Esophagus squamous epithelium (tissue), 5 donors: ENCODE data around the gene SELE. TPM values are rescaled to one million over a fixed set of nuclear protein-coding genes. Genes with fewer than 3 reads are reported as not detected.

Source experiments
- DNase-seq: peaks from one replicate; lab custom pipeline; 2025; lab: John Stamatoyannopoulos, UW
- H3K27ac ChIP-seq, 4 donors: fragments of 200-600 bp; sonication (generic); one replicate each; pipeline ENCODE4 v1.5.1; 2016 to 2019; ENCODE audit warnings: mild to moderate bottlenecking in 1 of 4
- H3K27me3 ChIP-seq, 4 donors: fragments of 200-600 bp; sonication (generic); 1 replicate in 3 of 4; 2 replicates in 1 of 4; pipeline versions ENCODE4 v1.5.1 to v1.6.0; 2017 to 2021; ENCODE audit warnings: antibody characterized with exemption in 1 of 4
- H3K36me3 ChIP-seq, 3 donors: fragments of 200-600 bp; sonication (generic); one replicate each; pipeline ENCODE4 v1.5.1; 2016 to 2019
- H3K4me1 ChIP-seq, 3 donors: fragments of 200-600 bp; sonication (generic); one replicate each; pipeline ENCODE4 v1.5.1; 2017 to 2019
- H3K4me3 ChIP-seq, 4 donors: fragments of 200-600 bp; sonication (generic); 1 replicate in 3 of 4; 2 replicates in 1 of 4; pipeline ENCODE4 v1.5.1; 2016 to 2019; ENCODE audit warnings: mild to moderate bottlenecking in 2 of 4, moderate library complexity in 1 of 4
- H3K9me3 ChIP-seq, 3 donors: fragments of 200-600 bp; sonication (generic); one replicate each; pipeline ENCODE4 v1.5.1; 2016 to 2019
- POLR2A ChIP-seq, 4 donors: fragments of 450-650 bp; IDR thresholded peaks; one replicate each; pipeline ENCODE4 v1.6.1; 2017; ENCODE audit warnings: antibody characterized with exemption in 4 of 4, mild to moderate bottlenecking in 4 of 4, moderate library complexity in 3 of 4
- whole genome bisulfite sequencing, 2 donors: methylation state at CpG; one replicate each; pipeline ENCODE4 v1.1.5; 2018; 5-methylcytosine and 5-hydroxymethylcytosine counted together
- intact Hi-C: fragments of 100-400 bp; cut with DNase I; formaldehyde crosslinking; loops from one replicate; pipeline ENCODE4 v1.15.0; 2022
- total RNA-seq, 4 donors: library from RNA; depleted of rRNA; stranded (reverse); fragments of >200 nt; gene quantifications; one replicate each; pipeline ENCODE4 v1.1.0, GENCODE V29; 2016
- TF ChIP-seq, protein P1 (sequence below), 6 experiments: fragments of 450-650 bp in 4 of 6; fragments of 200-600 bp in 2 of 6; sonication (generic) in 2 of 6; IDR thresholded peaks; one replicate each; pipeline ENCODE4 v1.5.1; 2016 to 2019; ENCODE audit warnings: antibody characterized with exemption in 6 of 6, mild to moderate bottlenecking in 4 of 6, moderate library complexity in 4 of 6
- donor health status: DM: yes; HTN: yes; CAD: no.

SELE gene
- total RNA-seq, 4 donors from 2014 or later: 1.2 to 2.6 (median 1.7) TPM; not detected in 1

GRCh38 chr1:169768161-169768560, 34.3 kb upstream of the SELE start:
- DNase-seq: no peak
- H3K27me3 ChIP-seq: peaks cover 0 to 2% (median 0%) of the 10 kb centered on the region in 4 donors
- TF ChIP-seq, protein P1, sequence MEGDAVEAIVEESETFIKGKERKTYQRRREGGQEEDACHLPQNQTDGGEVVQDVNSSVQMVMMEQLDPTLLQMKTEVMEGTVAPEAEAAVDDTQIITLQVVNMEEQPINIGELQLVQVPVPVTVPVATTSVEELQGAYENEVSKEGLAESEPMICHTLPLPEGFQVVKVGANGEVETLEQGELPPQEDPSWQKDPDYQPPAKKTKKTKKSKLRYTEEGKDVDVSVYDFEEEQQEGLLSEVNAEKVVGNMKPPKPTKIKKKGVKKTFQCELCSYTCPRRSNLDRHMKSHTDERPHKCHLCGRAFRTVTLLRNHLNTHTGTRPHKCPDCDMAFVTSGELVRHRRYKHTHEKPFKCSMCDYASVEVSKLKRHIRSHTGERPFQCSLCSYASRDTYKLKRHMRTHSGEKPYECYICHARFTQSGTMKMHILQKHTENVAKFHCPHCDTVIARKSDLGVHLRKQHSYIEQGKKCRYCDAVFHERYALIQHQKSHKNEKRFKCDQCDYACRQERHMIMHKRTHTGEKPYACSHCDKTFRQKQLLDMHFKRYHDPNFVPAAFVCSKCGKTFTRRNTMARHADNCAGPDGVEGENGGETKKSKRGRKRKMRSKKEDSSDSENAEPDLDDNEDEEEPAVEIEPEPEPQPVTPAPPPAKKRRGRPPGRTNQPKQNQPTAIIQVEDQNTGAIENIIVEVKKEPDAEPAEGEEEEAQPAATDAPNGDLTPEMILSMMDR (IDR thresholded peaks at IDR 0.05): no peak
- no peak for TF ChIP-seq POLR2A (IDR thresholded peaks at IDR 0.05)
- H3K4me3 ChIP-seq: no peak overlapping the region
- H3K4me1 ChIP-seq: no peaks in the 10 kb centered on the region
- no peak overlapping the region for H3K27ac ChIP-seq
- H3K9me3 ChIP-seq: no peaks in the 10 kb centered on the region
- H3K36me3 ChIP-seq: no peaks in the 10 kb centered on the region
- intact Hi-C loops: no loop called here
- WGBS, 2 donors: 82 to 84% methylated on average over 2 of the region's 2 CpGs

DNA sequence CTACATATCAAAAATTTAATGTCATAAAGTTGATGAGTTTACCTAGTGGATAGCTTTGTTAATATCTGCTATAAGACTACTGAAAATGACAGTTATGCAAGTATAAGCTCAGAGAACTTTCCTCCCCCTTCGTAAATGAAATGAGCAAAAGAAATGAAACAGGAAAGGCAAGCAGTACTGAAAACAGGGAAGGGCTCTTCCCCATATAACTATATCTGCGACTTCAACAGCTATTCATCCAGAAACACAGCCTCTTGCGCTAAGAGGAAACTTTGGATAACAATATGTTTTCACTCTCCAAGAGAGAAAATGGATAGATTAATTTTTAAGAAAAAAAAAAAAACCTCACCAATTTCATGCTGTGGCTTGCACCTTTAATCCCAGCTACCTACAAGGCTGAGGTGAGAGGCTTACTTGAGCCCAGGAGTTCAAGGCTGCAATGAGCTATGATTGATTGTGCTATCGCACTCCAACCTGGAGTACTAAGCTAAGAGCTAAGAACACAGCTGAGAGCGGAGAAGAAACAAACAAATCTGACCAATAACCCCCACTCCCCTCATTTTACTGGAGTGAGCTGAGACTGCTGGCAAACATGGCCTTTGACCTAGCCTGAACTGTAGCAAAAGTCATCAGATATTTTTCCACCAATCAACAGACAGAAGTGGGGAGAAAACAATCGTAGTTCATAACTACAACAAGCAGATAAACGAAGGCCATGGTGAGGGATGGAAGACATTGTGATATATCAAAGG, 31.9 kb upstream of the SELE start:
- Histone ChIP-seq H3K27me3 (no peaks in the 10 kb centered on the region), H3K4me3 (no peak overlapping the region), H3K9me3 (no peaks in the 10 kb centered on the region), H3K4me1 (no peaks in the 10 kb centered on the region), H3K27ac (no peak overlapping the region), H3K36me3 (no peaks in the 10 kb centered on the region)
- TF ChIP-seq POLR2A (IDR thresholded peaks at IDR 0.05): no peak
- TF ChIP-seq, protein P1 (IDR thresholded peaks at IDR 0.05): no peak
- DNase-seq: no peak
- WGBS, 2 donors: 37 to 50% methylated on average over 7 of the region's 7 CpGs
- intact Hi-C loops: no loop called here

DNA sequence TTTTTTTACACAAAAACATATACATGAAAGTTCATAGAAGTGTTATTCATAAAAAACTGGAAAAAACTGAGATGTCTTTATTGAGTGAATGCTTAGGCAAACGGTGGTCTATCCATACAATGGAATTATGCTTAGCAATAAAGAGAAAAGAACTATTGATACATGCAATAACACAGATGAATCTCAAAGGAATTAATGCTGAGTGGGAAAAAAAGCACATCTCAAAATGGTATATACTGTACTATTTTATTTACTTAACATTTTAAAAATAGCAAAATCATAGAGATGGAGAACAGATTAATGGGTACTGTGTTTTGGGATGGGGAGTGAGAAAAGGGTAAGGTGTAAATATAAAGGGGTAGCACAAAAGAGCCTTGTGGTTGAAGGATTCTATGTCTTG, 31.0 kb upstream of the SELE start:
- 47 to 54% methylated on average over 1 of the region's 1 CpG for WGBS, 2 donors
- intact Hi-C loops: no loop called here
- no peaks in the 10 kb centered on the region for H3K4me1 ChIP-seq

GRCh38 chr1:169762699-169763098, 28.8 kb upstream of the SELE start:
- WGBS, 2 donors: 85 to 86% methylated on average over 1 of the region's 1 CpG
- no peak overlapping the region for H3K27ac ChIP-seq
- TF ChIP-seq, protein P1 (IDR thresholded peaks at IDR 0.05): no peak
- TF ChIP-seq POLR2A (IDR thresholded peaks at IDR 0.05): no peak

More for the DNA sequence above, 31.0 kb upstream of the SELE start:
- Histone ChIP-seq H3K27me3 (no peaks in the 10 kb centered on the region), H3K27ac (no peak overlapping the region), H3K9me3 (no peaks in the 10 kb centered on the region), H3K36me3 (no peaks in the 10 kb centered on the region), H3K4me3 (no peak overlapping the region)
- no peak for DNase-seq
- TF ChIP-seq, protein P1 (IDR thresholded peaks at IDR 0.05): no peak
- TF ChIP-seq POLR2A (IDR thresholded peaks at IDR 0.05): no peak

DNA sequence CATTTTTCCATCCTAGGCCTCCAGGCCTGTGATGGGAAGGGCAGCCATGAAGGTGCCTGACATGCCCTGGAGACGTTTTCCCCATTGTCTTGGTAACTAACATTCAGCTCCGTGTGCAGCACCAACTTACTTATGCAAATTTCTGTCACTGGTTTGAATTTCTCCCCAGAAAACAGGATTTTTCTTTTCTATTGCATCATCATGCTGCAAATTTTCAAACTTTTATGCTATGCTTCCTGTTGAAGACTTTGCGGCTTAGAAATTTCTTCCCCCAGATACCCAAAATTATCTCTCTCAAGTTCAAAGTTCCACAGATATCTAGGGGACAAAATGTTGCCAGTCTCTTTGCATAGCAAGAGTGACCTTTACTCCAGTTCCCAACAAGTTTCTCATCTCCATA, 25.2 kb upstream of the SELE start:
- no peak overlapping the region for H3K4me3 ChIP-seq
- H3K4me1 ChIP-seq: no peaks in the 10 kb centered on the region
- no peak for DNase-seq
- TF ChIP-seq POLR2A (IDR thresholded peaks at IDR 0.05): no peak
- TF ChIP-seq, protein P1 (IDR thresholded peaks at IDR 0.05): no peak
- H3K27ac ChIP-seq: no peak overlapping the region
- 69 to 81% methylated on average over 3 of the region's 3 CpGs for WGBS, 2 donors
- H3K9me3 ChIP-seq: no peaks in the 10 kb centered on the region
- H3K27me3 ChIP-seq: no peaks in the 10 kb centered on the region
- H3K36me3 ChIP-seq: no peaks in the 10 kb centered on the region
- intact Hi-C loops: no loop called here

More at GRCh38 chr1:169762699-169763098, 28.8 kb upstream of the SELE start:
- H3K9me3 ChIP-seq: no peaks in the 10 kb centered on the region
- no peaks in the 10 kb centered on the region for H3K4me1 ChIP-seq
- no peak overlapping the region for H3K4me3 ChIP-seq
- no peaks in the 10 kb centered on the region for H3K27me3 ChIP-seq
- H3K36me3 ChIP-seq: no peaks in the 10 kb centered on the region
- DNase-seq: no peak
- intact Hi-C loops: no loop called here
